Neural cell (in vitro differentiated cells): ENCODE measurements around the gene CEL. TPM values are rescaled to one million over a fixed set of nuclear protein-coding genes. Genes with fewer than 3 reads are reported as not detected.
"Not testable (repeated sequence)": the region's sequence is repeated elsewhere in the genome, so short reads cannot be mapped to it uniquely, and the experiment has no call there.

Experiments
- H2AFZ ChIP-seq: fragments of 200-600, 300-800 bp; sonication (generic), shearing (Covaris generic); 2 replicates; pipeline ENCODE4 v1.6.0; 2014; ENCODE audit warnings: low read depth, mild to moderate bottlenecking, antibody characterized with exemption, low read length, moderate library complexity
- H3F3A ChIP-seq: fragments of 200-600 bp; shearing (Covaris generic); 2 replicates; pipeline ENCODE4 v1.6.1; 2016; ENCODE audit warnings: mild to moderate bottlenecking, moderate library complexity, mixed read lengths, antibody characterized with exemption, low read length; ENCODE audit not compliant: insufficient read depth, poor library complexity, severe bottlenecking
- H3K27ac ChIP-seq: fragments of 200-600, 300-800 bp; sonication (generic), shearing (Covaris generic); 2 replicates; pipeline ENCODE4 v1.5.1; 2014; ENCODE audit warnings: mild to moderate bottlenecking, low read length, moderate library complexity
- H3K27me3 ChIP-seq: fragments of 300-800, 200-600 bp; sonication (generic), shearing (Covaris generic); 2 replicates; pipeline ENCODE4 v1.6.0; 2014; ENCODE audit warnings: mild to moderate bottlenecking, low read depth, low read length, moderate library complexity; ENCODE audit not compliant: insufficient read depth
- H3K36me3 ChIP-seq: fragments of 300-800, 200-600 bp; sonication (generic), shearing (Covaris generic); 2 replicates; pipeline ENCODE4 v1.5.1; 2014; ENCODE audit warnings: mild to moderate bottlenecking, antibody characterized with exemption, low read length, moderate library complexity; ENCODE audit not compliant: insufficient read depth
- H3K4me2 ChIP-seq: fragments of 300-800, 200-600 bp; sonication (generic), shearing (Covaris generic); 2 replicates; pipeline ENCODE4 v1.6.0; 2014; ENCODE audit warnings: mild to moderate bottlenecking, low read length
- H3K4me3 ChIP-seq: fragments of 300-800, 200-600 bp; sonication (generic), shearing (Covaris generic); 2 replicates; pipeline ENCODE4 v1.5.1; 2014; ENCODE audit warnings: mild to moderate bottlenecking, low read length, moderate library complexity
- H3K79me2 ChIP-seq: fragments of 200-600 bp; shearing (Covaris generic); replicated peaks from 2 replicates; pipeline ENCODE4 v1.6.0; 2014; ENCODE audit warnings: mild to moderate bottlenecking, low read length, moderate library complexity; ENCODE audit not compliant: insufficient read depth
- H3K9ac ChIP-seq: fragments of 300-800, 200-600 bp; sonication (generic), shearing (Covaris generic); 2 replicates; pipeline ENCODE4 v1.6.1; 2016; ENCODE audit warnings: mild to moderate bottlenecking, low read length, mixed read lengths
- H3K9me2 ChIP-seq: fragments of 200-600 bp; shearing (Covaris generic); 2 replicates; pipeline ENCODE4 v1.6.1; 2016; ENCODE audit warnings: mild to moderate bottlenecking, low read length, mixed read lengths; ENCODE audit not compliant: insufficient read depth
- H3K9me3 ChIP-seq: fragments of 200-600, 300-800 bp; sonication (generic), shearing (Covaris generic); 2 replicates; pipeline ENCODE4 v1.6.1; 2016; ENCODE audit warnings: mild to moderate bottlenecking, mixed run types, low read length, moderate library complexity, mixed read lengths
- H4K20me1 ChIP-seq: fragments of 200-600 bp; shearing (Covaris generic); 2 replicates; pipeline ENCODE4 v1.6.1; 2016; ENCODE audit warnings: mild to moderate bottlenecking, mixed run types; ENCODE audit not compliant: insufficient read depth
- EP300 ChIP-seq: fragments of 450-650 bp; conservative IDR thresholded peaks from 2 replicates; pipeline ENCODE4 v1.6.1; 2014; ENCODE audit warnings: antibody characterized with exemption, mild to moderate bottlenecking, moderate library complexity; ENCODE audit not compliant: poor library complexity, severe bottlenecking
- EZH2 ChIP-seq: fragments of 200-600, 300-800 bp; shearing (Covaris generic), sonication (generic); IDR thresholded peaks from 2 replicates; pipeline ENCODE4 v1.6.1; 2014; ENCODE audit warnings: antibody characterized with exemption, low read length, borderline replicate concordance, mild to moderate bottlenecking; ENCODE audit not compliant: insufficient read depth, poor library complexity, severe bottlenecking
- MXI1 ChIP-seq: fragments of 450-650 bp; conservative IDR thresholded peaks from 2 replicates; pipeline ENCODE4 v1.6.1; 2014; ENCODE audit warnings: antibody characterized with exemption, mild to moderate bottlenecking; ENCODE audit not compliant: poor library complexity, severe bottlenecking
- POLR2AphosphoS5 ChIP-seq: IDR thresholded peaks from 2 replicates; pipeline ENCODE4 v1.6.1; 2012
- RAD21 ChIP-seq: fragments of 450-650 bp; conservative IDR thresholded peaks from 2 replicates; pipeline ENCODE4 v1.6.1; 2014; ENCODE audit warnings: antibody characterized with exemption, mild to moderate bottlenecking, moderate library complexity
- REST ChIP-seq: IDR thresholded peaks from 2 replicates; pipeline ENCODE4 v1.6.1; 2012; ENCODE audit warnings: borderline replicate concordance
- SMC3 ChIP-seq: fragments of 450-650 bp; conservative IDR thresholded peaks from 2 replicates; pipeline ENCODE4 v1.6.1; 2014; ENCODE audit warnings: antibody characterized with exemption, mild to moderate bottlenecking, moderate library complexity; ENCODE audit not compliant: poor library complexity
- TAF1 ChIP-seq: IDR thresholded peaks from 2 replicates; pipeline ENCODE4 v1.6.1; 2012; ENCODE audit warnings: low read depth
- polyA plus RNA-seq: library from polyadenylated mRNA; depleted of rRNA; stranded (reverse); fragments of >200 nt; gene quantifications from 2 replicates; pipeline ENCODE4 v1.2.3, GENCODE V29; 2014
- TF ChIP-seq, protein P1 (sequence below): fragments of 450-650 bp; IDR thresholded peaks from 2 replicates; pipeline ENCODE4 v1.5.1; 2014; ENCODE audit warnings: antibody characterized with exemption, mild to moderate bottlenecking, moderate library complexity; ENCODE audit not compliant: poor library complexity, severe bottlenecking

The CEL gene
- polyA plus RNA-seq, 1 donor from 2014 or later: 0.95 TPM

GRCh38 chr9:133071484-133072150 lies 9.8 kb downstream of the CEL start:
- TF ChIP-seq EZH2: no peak
- TF ChIP-seq, protein P1, sequence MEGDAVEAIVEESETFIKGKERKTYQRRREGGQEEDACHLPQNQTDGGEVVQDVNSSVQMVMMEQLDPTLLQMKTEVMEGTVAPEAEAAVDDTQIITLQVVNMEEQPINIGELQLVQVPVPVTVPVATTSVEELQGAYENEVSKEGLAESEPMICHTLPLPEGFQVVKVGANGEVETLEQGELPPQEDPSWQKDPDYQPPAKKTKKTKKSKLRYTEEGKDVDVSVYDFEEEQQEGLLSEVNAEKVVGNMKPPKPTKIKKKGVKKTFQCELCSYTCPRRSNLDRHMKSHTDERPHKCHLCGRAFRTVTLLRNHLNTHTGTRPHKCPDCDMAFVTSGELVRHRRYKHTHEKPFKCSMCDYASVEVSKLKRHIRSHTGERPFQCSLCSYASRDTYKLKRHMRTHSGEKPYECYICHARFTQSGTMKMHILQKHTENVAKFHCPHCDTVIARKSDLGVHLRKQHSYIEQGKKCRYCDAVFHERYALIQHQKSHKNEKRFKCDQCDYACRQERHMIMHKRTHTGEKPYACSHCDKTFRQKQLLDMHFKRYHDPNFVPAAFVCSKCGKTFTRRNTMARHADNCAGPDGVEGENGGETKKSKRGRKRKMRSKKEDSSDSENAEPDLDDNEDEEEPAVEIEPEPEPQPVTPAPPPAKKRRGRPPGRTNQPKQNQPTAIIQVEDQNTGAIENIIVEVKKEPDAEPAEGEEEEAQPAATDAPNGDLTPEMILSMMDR: no peak
- no peak for TF ChIP-seq POLR2AphosphoS5
- no peak for TF ChIP-seq TAF1
- TF ChIP-seq EP300: no peak
- TF ChIP-seq REST: no peak
- TF ChIP-seq MXI1: no peak
- no peak for TF ChIP-seq SMC3
- TF ChIP-seq RAD21: no peak
- H2AFZ ChIP-seq: no peak overlapping the region
- no peaks in the 10 kb centered on the region for H3K9me2 ChIP-seq
- H3K27ac ChIP-seq: no peak overlapping the region
- no peak overlapping the region for H3K4me3 ChIP-seq
- H3K4me2 ChIP-seq: no peak overlapping the region
- H3K9me3 ChIP-seq: no peaks in the 10 kb centered on the region
- H3F3A ChIP-seq: no peaks in the 10 kb centered on the region
- no peaks in the 10 kb centered on the region for H3K27me3 ChIP-seq
- no peaks in the 10 kb centered on the region for H3K36me3 ChIP-seq
- no peaks in the 10 kb centered on the region for H3K79me2 ChIP-seq
- H4K20me1 ChIP-seq: no peaks in the 10 kb centered on the region
- no peak overlapping the region for H3K9ac ChIP-seq

DNA sequence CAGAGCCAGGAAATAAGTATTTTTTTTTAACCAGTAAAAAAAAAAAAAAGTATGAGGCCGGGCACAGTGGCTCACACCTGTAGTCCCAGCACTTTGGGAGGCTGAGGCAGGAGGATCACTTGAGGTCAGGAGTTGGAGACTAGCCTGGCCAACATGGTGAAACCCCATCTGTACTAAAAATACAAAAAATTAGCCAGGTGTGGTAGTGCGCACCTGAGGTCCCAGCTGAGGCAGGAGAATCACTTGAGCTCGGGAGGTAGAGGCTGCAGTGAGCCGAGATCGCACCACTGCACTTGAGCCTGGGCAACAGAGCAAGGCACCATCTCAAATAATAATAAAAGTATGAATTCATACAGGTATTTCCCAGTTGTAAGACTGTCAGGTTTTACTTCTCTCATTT lies 10.4 kb downstream of the CEL start:
- H2AFZ ChIP-seq, H3K4me2 ChIP-seq, H3K27me3 ChIP-seq, H3K36me3 ChIP-seq, H3K79me2 ChIP-seq, H3F3A ChIP-seq, H3K9ac ChIP-seq, H3K4me3 ChIP-seq, H3K27ac ChIP-seq, H4K20me1 ChIP-seq, H3K9me3 ChIP-seq, H3K9me2 ChIP-seq: not testable (repeated sequence)
